DLD1 (cell line): ENCODE results near the gene GUCA1A.
"Not testable (repeated sequence)": the region's sequence is repeated elsewhere in the genome, so short reads cannot be mapped to it uniquely, and the experiment has no call there.

Experiments
- in situ Hi-C: cut with HindIII; loops from 2 replicates; pipeline ENCODE4 v1.10.0; 2017; ENCODE audit warnings: low sequenced_read_pairs

GUCA1A gene

GRCh38 chr6:42142118-42142835 lies 30.9 kb upstream of the GUCA1A start, which contains the start of gene C6orf132:
Gene C6orf132 (minus strand): TSS chr6:42142620. CDS start chr6:42142444, 176 bp downstream.
- in situ Hi-C loops = no loop called here

- in situ Hi-C loops = no loop called here
Measured at GRCh38 chr6:42147138-42147562, 26.0 kb upstream of the GUCA1A start.

- in situ Hi-C loops = no loop called here
Measured at GRCh38 chr6:42148058-42148457, 25.1 kb upstream of the GUCA1A start.

DNA sequence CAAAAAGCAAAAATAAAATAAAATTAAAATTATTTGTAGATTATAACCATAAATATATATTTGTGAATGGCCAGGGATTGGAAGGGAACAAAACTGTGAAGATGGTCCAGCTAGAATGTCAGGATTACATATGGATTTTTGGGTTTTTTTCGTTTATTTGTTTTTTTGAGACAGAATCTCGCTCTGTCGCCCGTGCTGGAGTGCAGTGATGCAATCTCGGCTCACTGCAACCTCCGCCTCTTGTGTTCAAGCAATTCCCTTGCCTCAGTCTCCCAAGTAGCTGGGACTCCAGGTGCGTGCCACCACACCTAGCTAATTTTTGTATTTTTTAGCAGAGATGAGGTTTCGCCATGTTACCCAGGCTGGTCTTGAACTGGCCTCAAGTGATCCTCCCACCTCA lies 22.9 kb upstream of the GUCA1A start:
- in situ Hi-C loops = no loop called here

DNA sequence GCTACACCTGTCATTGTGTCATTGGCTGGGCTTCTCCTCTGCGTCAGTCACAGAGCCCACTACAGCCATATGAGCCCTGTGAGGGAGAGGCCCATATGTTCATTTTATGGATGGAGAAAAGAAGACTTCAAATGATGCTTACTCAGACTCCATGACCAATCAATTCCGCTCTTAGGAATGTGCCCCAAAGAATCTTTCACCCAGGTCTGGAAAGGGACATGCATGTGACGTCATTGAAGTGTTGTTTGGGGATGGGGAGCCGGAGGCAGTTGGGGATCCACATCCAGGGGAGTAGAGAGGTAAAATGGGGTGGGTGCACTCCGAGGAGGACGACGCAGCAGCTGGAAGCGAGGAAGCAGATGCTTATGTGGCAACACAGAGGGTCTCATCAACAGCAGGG lies 21.1 kb upstream of the GUCA1A start:
- in situ Hi-C loops = no loop called here

DNA sequence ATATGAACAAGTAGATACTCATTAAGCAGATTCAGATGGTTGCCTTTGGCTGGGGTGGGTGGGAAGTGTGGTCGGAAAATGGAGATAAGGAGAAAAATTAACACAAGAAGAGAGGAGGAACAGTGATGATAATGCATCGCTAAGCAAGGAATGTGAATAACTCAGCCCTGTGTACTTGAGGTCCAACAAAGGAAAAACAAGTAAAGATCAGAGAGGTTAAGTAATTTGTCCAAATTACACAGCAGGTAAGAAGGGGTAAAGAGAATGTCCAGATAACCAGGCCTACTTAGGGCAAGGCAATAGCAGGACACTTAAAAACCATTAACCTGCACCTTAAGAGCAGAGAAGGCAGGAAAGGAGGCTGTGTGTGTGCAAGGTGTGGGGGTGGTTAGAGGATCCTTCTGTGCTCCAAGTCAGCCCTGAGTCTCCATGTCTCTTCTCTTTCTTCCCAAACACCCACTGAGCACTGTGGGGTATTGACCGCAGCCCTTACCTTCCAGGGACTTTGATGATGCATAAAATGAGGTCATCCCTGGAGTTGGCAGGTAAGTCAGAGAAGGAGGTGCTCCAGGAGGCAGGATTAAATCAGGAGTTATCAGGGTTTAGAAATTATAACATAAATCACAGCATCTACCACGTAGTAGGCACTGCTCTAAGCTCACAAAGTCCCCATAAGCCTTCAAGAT lies 20.5 kb upstream of the GUCA1A start:
- in situ Hi-C loops = not testable (repeated sequence)

GRCh38 chr6:42153921-42154320 lies 19.2 kb upstream of the GUCA1A start:
- in situ Hi-C loops = no loop called here

GRCh38 chr6:42154461-42155209 lies 18.5 kb upstream of the GUCA1A start:
- in situ Hi-C loops = no loop called here

DNA sequence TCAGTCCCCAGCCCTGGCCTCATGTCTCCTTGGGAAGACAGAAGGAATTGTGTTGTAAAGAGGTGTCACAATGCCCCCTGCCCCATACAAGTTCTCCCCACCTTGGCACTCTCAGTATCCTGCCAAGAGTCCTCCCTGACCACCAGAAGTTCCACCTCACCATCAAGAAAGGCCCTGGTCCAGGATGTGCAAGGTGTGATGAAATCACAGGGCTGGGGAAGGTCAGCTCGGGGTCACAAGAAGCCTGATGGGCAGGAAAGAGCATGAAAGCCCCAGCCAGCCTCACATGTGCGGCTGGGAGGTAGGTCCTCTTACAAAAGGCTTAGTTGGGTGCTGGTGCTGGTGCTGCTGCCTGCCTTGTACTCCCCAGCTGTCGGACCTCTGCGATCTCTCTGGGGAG lies 17.9 kb upstream of the GUCA1A start:
- in situ Hi-C loops = no loop called here

DNA sequence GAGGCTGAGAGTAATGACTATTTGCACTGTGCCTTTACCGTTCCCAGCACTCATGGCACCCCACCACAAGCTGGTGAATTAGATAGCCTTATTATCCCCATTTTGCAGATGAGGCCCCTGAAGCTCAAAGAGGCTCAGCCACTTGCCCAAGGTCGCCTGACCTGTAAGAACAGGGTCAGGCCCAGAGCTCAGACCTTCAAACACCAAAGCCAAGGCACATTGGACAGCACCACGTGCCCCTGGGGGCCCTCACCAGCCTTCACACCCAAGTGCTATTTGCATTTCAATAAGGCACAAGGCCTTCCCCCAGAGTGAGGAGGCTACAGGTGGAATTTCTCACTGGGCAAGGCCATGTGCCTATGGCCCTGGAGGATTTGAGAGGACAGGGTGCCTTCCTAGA lies 16.5 kb upstream of the GUCA1A start:
- in situ Hi-C loops = no loop called here

DNA sequence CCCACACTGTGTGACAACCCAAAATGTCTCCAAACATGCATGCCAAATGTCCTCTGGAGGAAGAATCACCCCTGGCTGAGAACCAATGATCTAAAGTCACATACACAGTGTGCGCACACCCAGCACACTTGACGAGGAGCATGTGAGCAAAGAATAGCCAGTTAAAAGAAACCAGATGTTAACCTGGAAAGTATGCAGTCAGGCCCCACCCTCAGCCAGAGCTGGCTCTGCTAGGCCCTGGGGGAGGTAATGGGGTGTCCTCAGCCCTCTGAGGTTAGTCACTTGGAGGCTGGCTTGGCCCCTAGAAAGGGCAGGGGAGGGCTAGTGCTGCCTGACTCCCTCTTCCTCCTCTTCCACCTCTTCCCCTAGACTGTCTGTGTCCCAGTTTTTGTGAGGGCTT lies 15.2 kb upstream of the GUCA1A start:
- in situ Hi-C loops = no loop called here

- in situ Hi-C loops = no loop called here
Measured at GRCh38 chr6:42158631-42159030, 14.5 kb upstream of the GUCA1A start.

GRCh38 chr6:42159431-42160024 lies 13.6 kb upstream of the GUCA1A start:
- in situ Hi-C loops = no loop called here

- in situ Hi-C loops = no loop called here
Measured at GRCh38 chr6:42162384-42162783, 10.8 kb upstream of the GUCA1A start.

DNA sequence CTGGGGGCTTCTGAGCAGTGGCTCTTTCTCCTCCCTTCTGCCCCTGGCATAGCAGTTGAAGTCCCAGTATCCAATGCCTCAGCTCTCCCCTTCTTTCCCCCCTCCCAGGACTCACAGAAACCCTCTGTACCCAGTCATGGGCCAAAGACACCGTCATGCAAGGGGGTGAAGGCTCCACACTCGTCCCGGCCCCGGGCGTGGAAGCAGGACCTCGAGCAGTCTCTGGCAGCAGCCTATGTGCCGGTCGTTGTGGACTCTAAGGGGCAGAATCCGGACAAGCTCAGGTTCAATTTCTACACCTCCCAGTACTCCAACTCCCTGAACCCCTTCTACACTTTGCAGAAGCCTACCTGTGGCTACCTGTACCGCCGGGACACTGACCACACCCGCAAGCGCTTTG lies 10.4 kb upstream of the GUCA1A start:
- in situ Hi-C loops = no loop called here

- in situ Hi-C loops = no loop called here
Measured at GRCh38 chr6:42163981-42164380, 9.2 kb upstream of the GUCA1A start.

DNA sequence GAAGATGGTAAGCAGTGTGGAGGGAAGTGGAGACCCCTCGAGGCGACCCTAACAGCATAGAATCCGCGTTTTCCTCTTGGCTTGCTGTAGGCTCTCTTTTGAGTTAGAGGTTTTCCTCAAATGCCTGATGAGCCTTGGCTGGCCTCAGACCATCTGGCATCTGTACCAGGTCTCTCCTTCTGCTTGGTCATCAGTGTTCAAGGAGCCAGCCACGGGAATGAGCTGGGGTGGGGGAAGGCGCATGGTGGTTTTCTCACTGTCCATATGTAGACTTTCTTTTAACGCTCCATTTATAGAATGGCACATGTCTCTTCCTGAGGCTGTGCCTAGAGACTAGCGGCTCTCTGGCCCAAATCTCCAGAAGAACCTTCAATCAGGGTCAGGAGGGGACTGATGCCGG lies 8.1 kb upstream of the GUCA1A start:
- in situ Hi-C loops = no loop called here

DNA sequence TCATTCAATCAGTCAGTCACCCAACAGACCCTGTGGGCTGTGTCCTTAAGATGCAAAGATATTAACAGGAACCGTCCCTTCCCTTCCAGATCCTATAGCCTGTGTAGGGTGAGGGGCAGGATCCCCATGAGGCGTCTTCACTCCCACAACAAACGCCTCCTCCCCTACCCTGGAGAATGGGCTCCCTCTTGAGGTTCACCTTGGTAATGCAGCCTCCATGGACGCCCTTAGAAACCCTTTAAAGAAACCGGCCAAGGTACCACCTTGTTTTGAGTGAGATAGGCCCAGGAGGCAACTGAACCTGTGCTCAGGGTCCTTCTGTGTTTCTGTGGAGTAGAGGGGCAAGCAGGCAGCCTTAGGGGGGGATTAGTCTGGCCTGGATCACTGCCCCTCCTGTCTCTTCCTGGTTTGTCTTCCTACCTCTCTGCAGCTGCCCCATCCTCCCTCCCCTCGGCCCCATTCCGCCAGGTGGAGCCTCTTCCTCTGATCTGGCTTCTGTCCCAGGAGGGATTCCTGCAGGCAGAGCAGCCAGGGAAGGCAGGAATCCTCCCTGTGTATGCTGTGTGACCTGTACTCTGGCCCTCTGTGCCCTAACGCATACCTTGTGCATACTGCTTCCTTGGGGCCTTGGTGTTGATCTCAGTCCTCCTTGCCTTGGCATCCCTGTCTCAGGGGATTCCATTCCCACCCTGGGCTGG lies 6.6 kb upstream of the GUCA1A start:
- in situ Hi-C loops = no loop called here

- in situ Hi-C loops = no loop called here
Measured at GRCh38 chr6:42168650-42169049, 4.5 kb upstream of the GUCA1A start.

DNA sequence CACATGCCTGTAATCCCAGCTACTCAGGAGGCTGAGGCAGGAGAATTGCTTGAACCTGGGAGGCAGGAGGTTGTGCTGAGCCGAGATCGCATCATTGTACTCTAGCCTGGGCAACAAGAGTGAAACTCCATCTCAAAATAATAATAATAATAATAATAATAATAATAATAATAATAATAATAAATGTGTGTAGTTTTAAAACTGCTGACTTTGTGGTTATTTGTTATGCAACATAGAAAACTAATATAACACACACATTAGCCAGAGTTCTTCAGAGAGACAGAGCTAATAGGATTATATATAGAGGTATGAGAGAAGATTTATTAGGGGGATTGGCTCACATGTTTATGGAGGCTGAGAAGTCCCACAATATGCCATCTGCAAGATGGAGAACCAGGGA lies 3.4 kb upstream of the GUCA1A start:
- in situ Hi-C loops = loop anchor here (5.0 kb wide), 1 partner anchor 82 kb away; no protein-coding TSS in a partner anchor
